ENCODE results near the gene RBMS2.
"Not testable (repeated sequence)": the region's sequence is repeated elsewhere in the genome, so short reads cannot be mapped to it uniquely, and the experiment has no call there.

The RBMS2 gene

DNA sequence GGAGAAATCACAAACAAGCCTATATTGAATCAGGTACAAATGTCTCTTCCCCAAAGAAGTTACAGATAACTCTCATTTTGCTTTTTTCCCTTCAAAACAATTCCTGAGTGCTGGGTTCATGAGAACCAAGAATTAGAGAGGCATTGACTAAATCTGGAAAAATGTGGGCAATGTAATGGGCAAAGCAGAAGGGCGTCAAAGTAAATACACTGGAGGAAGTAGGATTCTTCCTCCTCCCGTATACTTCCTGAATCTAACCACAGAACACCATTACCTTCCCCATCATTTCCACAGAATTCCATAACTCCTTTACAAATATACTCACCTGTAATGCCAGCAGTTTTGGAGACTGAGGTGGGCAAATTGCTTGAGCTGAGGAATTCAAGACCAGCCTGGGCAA lies 3.0 kb upstream of the RBMS2 start:
- DNase-seq: no peak

DNA sequence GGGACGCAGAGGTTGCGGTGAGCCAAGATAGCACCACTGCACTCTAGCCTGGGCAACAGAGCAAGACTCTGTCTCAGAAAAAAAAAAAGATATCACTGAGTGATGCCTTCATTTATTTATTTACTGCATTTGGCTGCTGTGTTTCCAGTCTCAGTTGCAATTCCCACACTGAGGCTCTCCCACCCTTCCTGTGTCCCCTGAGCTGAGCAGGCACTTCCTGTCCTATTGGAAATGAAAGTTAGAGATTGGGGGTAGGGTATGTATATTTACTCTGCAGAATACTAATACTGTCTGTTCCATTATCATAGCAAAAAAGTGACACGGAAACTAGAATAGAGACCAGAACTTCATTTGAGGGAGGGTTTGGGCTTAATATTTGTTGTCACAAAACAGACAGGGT lies 1.6 kb upstream of the RBMS2 start:
- no peak for DNase-seq

GRCh38 chr12:56520506-56520905 lies 1.1 kb upstream of the RBMS2 start:
- DNase-seq: no peak

- DNase-seq: no peak
These were observed 421 bp upstream of the RBMS2 start for GRCh38 chr12:56521209-56521589.

DNA sequence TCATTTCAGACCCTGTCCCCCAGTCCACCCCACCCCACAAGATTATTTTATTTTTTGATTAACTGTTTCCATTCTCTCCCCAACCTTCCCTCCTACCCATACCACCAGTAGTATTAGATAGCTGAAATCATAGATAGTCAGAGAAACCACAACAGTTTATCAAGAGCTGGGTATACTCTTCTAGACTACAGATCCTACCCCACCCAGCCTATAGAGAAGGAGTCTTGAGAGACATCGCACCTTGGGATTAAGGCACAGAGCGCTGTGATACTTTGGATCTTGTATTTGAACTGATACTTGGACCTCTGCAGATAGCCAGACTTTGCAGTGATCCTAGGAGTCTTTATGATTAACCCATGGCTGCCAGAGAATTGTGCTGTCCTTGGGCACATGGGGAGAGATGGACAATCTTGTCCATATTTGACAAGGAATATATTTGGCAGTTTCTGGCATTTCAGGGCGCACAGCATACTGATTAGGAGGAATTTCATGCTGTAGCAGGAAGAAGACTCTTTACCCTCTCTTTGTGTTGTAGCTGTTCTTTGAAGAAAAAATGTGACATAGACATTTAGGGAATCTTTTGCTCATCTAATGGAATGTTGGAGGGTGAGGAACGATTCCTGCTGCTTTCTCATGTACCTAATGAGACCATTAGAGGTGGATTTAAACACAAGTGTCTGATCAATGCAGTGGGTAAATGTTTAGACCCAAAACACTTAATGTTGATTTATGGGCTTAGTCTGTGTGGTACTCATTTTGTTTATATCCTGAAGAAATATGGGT lies 982 bp downstream of the RBMS2 start:
- no peak for DNase-seq

GRCh38 chr12:56528846-56529245 lies 7.2 kb downstream of the RBMS2 start:
- DNase-seq: no peak

DNA sequence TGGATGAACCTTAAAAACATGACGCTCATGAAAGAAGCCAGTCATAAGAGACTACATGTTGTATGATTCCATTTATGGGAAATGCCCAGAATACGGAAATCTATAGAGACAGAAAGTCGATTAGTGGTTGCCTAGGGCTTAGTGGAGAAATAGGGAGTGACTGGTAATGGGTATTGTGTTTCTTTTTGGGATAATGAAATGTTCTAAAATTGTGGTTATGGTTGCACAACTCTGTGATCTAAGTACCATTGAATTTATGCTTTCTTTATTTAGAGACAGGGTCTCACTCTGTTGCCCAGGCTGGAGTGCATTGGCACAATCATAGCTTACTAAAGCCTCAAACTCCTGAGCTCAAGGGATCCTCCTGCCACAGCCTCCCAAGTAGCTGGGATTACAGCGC lies 8.0 kb downstream of the RBMS2 start:
- DNase-seq: no peak

GRCh38 chr12:56530390-56531055 lies 8.9 kb downstream of the RBMS2 start:
- DNase-seq: no peak

DNA sequence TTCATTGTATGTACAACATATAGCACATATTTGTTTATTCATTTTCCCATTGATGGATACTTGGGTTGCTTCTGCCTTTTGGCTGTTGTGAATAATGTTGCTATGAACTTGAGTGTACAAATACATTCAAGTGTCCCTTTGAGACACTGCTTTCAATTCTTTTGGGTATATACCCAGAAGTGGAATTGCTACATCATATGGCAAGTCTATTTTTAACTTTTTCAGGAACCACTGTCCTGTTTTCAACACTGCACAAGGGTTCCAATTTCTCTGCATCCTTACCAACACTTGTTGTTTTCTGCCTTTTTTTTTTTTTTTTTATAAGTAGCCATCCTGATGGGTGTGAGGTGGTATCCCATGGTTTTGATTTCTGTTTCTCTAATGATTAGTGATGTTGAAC lies 15.9 kb downstream of the RBMS2 start:
- DNase-seq: no peak

DNA sequence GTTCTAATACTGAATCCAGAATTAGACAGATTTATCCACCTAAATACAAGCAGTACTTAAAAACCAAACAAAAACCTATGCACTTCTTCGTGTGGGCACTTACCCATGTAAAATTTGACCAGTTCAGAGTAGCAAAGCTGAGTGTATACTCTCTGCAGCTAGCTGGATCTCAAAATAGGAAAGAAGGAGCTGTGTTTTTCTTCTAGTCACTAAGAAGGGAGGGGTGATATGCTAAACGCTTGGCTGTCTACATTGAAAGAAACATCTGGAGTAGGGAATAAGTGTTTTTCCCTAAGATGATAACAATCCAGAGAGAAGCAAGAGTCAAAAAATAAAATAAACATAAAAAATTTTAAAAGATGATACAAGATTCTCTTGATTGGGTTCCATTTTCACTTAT lies 20.0 kb downstream of the RBMS2 start:
- DNase-seq: no peak

DNA sequence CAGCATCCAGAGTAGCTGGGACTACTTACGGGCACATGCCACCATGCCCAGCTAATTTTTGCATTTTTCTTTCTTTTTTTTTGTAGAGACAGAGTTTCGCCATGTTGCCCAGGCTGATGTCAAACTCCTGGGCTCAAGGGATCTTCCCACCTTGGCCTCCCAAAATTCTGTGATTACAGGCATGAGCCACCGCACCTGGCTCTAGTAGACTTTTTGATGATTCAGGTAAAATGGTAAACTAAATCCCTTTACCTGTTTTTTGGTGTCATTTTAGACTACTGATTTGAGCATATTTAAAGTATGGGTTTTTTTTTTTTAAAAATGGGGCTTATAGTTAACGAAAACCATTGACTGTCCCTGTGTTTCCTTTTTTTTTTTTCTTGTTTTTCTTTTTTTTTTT lies 20.5 kb downstream of the RBMS2 start:
- no peak for DNase-seq

- DNase-seq: no peak
These were observed 23.5 kb downstream of the RBMS2 start for GRCh38 chr12:56545023-56545604.

DNA sequence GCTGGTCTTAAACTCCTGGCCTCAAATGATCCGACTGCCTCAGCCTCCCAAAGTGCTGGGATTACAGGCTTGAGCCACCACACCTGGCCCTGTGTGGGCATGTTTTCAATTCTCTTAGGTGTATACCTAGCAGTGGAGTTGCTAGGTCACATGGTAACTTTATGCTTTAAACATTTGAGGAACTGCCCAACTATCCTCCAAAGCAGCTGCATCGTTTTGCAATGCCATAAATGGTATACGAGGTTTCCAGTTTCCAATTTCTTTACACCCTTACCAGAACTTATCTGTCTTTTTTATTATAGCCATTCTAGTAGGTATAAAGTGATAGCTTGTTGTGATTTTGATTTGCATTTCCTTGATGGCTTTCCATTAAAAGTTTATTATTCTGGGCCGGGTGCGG lies 25.1 kb downstream of the RBMS2 start:
- DNase-seq: no peak

DNA sequence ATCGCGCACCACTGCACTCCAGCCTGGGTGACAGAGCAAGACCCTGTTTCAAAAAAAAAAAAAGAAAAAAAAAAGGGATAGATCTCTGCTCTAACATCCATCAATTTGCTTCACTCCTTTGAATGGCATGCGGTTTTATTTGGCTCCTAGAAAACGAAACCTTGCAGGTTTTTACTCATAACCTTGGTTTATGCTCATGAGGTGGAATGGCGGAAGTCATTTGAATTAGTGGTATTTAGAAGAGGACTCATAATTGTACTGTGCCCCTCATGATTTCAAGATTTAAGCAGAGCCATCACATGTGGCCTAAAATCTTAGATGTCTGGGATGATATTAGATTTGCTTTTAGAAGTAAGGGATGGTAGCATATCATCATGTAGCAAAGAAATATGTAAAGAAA lies 29.4 kb downstream of the RBMS2 start:
- no peak for DNase-seq

DNA sequence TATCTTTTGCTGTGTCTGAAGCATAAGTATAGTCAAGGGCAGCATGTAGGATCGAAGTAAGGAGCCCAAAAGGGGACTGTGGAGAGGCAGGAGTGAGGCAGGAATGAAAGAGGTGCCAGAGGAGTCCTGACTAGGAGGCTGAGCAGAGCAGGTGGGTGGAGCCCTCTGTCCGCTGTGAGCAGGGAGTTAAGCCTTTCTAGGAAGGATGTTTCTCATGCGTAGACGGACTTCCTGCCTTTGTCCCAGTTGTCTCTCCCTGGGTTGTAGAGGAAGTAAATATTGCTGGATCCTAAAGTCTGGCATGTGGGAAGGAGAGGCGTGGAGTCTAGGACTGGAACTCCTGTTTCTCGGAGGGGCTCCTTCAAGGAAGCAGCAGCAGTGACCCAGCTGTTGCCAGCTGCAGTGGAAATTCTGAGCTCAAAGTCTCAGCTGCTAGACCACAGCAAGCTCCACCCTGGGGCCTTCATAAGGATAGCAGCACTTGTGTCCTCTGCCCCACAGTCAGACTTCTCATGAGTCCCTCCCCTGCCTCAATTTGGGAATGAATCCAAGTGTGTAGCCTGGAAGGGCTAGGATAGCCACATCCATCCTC lies 44.0 kb downstream of the RBMS2 start:
- DNase-seq: peak; percentile 21

DNA sequence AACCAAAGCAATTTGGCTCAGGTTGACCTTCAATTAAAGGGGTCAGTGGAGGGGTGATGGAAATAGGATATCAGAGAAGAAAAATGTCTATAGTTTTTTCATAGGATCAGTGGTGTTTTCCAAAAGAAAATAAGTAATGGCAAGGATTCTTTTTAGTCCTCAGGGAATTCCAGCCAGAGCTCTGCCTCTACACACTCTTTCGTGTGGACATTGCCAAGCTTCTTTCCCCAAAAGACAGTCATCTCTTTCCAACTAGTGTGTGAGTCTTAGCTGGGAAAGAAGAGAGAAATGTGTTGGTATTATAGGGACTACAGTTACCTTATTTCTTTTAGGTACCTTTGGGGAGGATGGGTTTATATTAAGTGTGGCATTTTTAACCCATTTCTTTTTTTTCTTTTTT lies 46.5 kb downstream of the RBMS2 start:
- no peak for DNase-seq

DNA sequence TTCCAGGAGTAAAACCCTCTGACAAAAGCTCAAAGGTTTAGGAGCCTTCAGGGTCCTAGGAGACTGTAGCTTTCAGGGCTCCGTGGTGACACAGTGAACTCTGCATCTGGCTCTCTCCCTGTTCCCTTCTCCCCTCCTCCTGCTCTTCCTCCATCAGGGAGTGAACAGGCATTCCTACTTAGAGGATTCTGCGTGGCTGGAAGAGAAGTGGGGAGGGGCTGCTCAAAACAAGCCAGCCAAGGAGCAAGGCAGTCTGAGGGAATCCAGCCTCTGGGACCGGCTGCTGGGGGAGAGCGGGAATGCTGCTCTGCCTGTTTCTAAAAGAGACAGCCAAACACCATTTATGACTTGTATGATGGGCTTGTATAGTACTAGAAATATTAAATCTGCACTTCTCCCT lies 49.5 kb downstream of the RBMS2 start:
- DNase-seq: no peak

DNA sequence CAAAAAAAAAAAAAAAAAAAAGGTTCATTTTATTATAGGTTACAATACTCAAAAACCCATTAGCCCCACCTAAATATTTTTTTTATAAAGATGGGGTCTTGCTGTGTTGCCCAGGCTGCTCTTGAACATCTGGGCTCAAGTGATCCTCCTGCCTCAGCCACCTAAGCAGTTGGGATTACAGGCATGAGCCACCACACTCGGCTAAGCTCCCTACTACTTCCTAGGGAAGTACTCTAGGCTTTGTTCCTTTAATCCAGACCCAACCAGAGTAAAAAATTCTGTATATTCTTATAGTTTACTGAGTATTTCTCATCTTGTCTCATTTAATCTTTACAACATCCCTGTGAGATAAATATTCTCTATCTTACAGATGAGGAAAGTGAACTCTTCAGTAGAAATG lies 50.7 kb downstream of the RBMS2 start:
- DNase-seq: no peak

DNA sequence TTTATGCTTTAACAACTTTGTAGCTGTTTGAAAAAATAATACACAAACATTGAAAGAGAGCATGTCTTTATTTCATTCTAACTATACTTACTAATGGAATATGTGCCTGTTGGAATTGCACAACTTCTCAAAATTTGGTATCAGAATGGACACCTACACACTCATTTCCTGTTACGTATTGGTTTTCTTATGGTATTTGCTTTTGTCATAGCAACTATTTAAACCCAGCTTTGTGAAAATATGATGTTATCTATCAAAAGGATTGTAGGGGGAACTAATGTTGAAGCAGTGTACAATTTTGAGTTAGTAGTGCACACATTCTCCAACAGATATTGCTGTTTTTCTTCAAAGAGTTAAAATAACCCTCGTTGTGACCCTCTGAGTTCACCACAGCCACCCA lies 52.6 kb downstream of the RBMS2 start:
- DNase-seq: no peak

DNA sequence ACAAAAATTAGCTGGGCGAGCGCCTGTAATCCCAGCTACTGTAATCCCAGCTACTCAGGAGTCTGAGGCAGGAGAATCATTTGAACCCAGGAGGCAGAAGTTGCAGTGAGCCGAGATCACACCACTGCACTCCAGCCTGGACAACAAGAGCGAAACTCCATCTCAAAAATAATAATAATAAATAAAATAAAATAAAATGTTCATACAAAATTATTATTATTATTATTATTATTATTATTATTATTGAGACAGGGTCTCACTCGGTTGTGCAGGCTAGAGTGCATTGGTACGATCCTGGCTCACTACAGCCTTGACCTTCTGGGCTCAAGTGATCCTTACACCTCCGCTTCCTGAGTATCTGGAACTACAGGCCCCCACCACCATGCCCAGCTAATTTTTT lies 55.6 kb downstream of the RBMS2 start:
- DNase-seq: not testable (repeated sequence)

GRCh38 chr12:56578983-56579546 lies 57.4 kb downstream of the RBMS2 start:
- DNase-seq: no peak

DNA sequence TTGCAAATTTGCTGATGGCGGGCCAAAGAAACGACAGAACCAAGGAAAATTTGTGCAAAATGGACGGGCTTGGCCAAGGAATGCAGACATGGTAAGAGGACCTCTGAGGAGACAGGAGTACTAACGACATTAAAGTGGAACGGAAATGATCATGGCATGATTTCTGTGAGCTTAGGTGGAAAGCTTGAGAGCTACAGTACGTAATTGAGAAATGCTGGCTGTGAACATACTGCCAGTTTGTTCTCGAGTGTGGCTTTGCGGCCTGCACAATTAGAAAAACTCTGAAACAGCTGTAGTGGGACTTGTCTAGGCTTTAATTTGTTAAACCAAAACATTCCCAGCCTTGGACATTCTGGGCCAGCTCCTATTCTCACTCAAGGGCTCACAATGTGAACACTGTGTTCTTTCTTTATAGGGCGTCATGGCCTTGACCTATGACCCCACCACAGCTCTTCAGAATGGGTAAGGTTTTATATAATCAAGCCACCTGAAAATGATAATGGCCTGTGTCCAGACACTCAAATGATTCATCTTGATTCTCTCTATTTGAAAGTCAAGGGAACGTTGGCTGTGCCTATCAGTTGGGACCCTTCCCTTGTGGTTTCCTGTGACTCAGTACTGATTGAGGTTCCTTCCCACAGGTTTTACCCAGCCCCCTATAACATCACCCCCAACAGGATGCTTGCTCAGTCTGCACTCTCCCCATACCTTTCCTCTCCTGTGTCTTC lies 60.0 kb downstream of the RBMS2 start:
- DNase-seq: peak; percentile 42

DNA sequence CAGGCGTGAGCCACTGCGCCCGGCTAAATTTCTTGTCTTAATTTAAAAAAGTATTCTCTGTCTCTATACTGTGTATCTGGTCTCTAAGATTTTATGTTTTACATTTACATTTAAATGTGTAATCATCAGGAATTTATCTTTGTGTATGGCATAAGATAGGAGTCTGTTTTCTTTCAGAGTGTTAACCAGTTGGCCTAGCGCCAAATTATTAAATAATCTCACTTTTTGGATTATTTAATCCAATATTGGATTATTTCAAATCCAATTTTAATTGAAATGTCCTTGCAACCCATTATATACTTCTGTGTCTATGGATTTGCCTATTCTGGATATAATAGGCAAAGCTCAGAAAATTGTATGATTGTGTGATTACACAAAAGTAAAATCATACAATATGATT lies 63.5 kb downstream of the RBMS2 start:
- no peak for DNase-seq

Data from activated CD8-positive, alpha-beta memory T cell treated with anti-CD3 and anti-CD28 coated beads, Interleukin-2, amount 50 U/mL, for 4 hours (primary cell).